GM11168 (cell line): ENCODE data around the gene DIPK1A.
"Not testable (repeated sequence)": the region's sequence is repeated elsewhere in the genome, so short reads cannot be mapped to it uniquely, and the experiment has no call there.

ENCODE experiments used
- in situ Hi-C: fragments of 300-500 bp; cut with MboI; formaldehyde crosslinking; loops from one replicate; pipeline ENCODE4 v1.12.0; 2022; ENCODE audit warnings: low sequenced_read_pairs; ENCODE audit not compliant: unreplicated experiment

DIPK1A gene

GRCh38 chr1:92985101-92985500 is 23.8 kb upstream of the DIPK1A start:
- in situ Hi-C loops = no loop called here

GRCh38 chr1:92980732-92981647 is 19.7 kb upstream of the DIPK1A start:
- in situ Hi-C loops = no loop called here

GRCh38 chr1:92975551-92976232 is 14.4 kb upstream of the DIPK1A start:
- in situ Hi-C loops = no loop called here

GRCh38 chr1:92974112-92974511 is 12.8 kb upstream of the DIPK1A start:
- in situ Hi-C loops = not testable (repeated sequence)

- in situ Hi-C loops = no loop called here
These were observed 12.1 kb upstream of the DIPK1A start for GRCh38 chr1:92973203-92973897.

- in situ Hi-C loops = no loop called here
These were observed 11.3 kb upstream of the DIPK1A start for GRCh38 chr1:92972409-92973129.

- in situ Hi-C loops = not testable (repeated sequence)
These were observed 10.7 kb upstream of the DIPK1A start for GRCh38 chr1:92971932-92972331.

- in situ Hi-C loops = no loop called here
These were observed 9.9 kb upstream of the DIPK1A start for GRCh38 chr1:92970990-92971689.

GRCh38 chr1:92969517-92969916 is 8.3 kb upstream of the DIPK1A start:
- in situ Hi-C loops = loop anchor here (10.0 kb wide), 1 partner anchor 115 kb away; no protein-coding TSS in a partner anchor

- in situ Hi-C loops = loop anchor here (10.0 kb wide), 1 partner anchor 114 kb away; no protein-coding TSS in a partner anchor
These were observed 7.1 kb upstream of the DIPK1A start for GRCh38 chr1:92968138-92969032.

- in situ Hi-C loops = loop anchor here (10.0 kb wide), 1 partner anchor 110 kb away; no protein-coding TSS in a partner anchor
These were observed 3.7 kb upstream of the DIPK1A start for GRCh38 chr1:92964998-92965397.

- in situ Hi-C loops = loop anchor here (10.0 kb wide), 1 partner anchor 110 kb away; no protein-coding TSS in a partner anchor
These were observed 3.1 kb upstream of the DIPK1A start for GRCh38 chr1:92964316-92964715.

GRCh38 chr1:92961896-92962752 is 862 bp upstream of the DIPK1A start:
- in situ Hi-C loops = loop anchor here (10.0 kb wide), 1 partner anchor 107 kb away; no protein-coding TSS in a partner anchor

- in situ Hi-C loops = loop anchor here (10.0 kb wide), 1 partner anchor 106 kb away; no protein-coding TSS in a partner anchor
These were observed 699 bp downstream of the DIPK1A start for GRCh38 chr1:92960395-92961130.

GRCh38 chr1:92958203-92958970 is 2.9 kb downstream of the DIPK1A start:
- in situ Hi-C loops = no loop called here
